HepG2 (cell line): ENCODE results near the gene VPS9D1. TPM values are rescaled to one million over a fixed set of nuclear protein-coding genes. Genes with fewer than 3 reads are reported as not detected.

Experiments used
- ATRX ChIP-seq: sonication (generic); formaldehyde crosslinking; IDR thresholded peaks from 2 replicates; pipeline ENCODE4 v1.4.0; 2020; ENCODE audit warnings: missing genetic modification reagents, borderline replicate concordance
- CREM ChIP-seq, 2 experiments: sonication (generic) in 1 of 2; formaldehyde crosslinking in 1 of 2; IDR thresholded peaks; 2 replicates each; pipeline versions ENCODE4 v1.4.0 to v1.6.1; 2016 to 2020; ENCODE audit warnings: antibody characterized with exemption in 1 of 2, mild to moderate bottlenecking in 1 of 2, missing genetic modification reagents in 1 of 2
- EHMT2 ChIP-seq: fragments of 200-600 bp; sonication (generic); IDR thresholded peaks from 2 replicates; pipeline ENCODE4 v1.7.0; 2017; ENCODE audit warnings: antibody characterized with exemption, low read depth, low read length, borderline replicate concordance
- ELF1 ChIP-seq: sonication (generic); formaldehyde crosslinking; IDR thresholded peaks from 2 replicates; pipeline ENCODE4 v1.4.0; 2020; ENCODE audit warnings: missing genetic modification reagents
- ETV5 ChIP-seq: IDR thresholded peaks from 2 replicates; pipeline ENCODE4 v1.6.1; 2018; ENCODE audit warnings: missing biosample characterization, missing genetic modification reagents, inconsistent platforms, borderline replicate concordance
- HCFC1 ChIP-seq: fragments of 150-350 bp; IDR thresholded peaks from 2 replicates; pipeline ENCODE4 v1.6.1; 2014; ENCODE audit warnings: low read depth, low read length
- ISL2 ChIP-seq: sonication (generic); formaldehyde crosslinking; IDR thresholded peaks from 2 replicates; pipeline ENCODE4 v1.5.0; 2020; ENCODE audit warnings: missing genetic modification reagents
- NCOA5 ChIP-seq: sonication (generic); formaldehyde crosslinking; IDR thresholded peaks from 2 replicates; pipeline ENCODE4 v1.4.0; 2020; ENCODE audit warnings: missing genetic modification reagents
- NRL ChIP-seq: sonication (generic); formaldehyde crosslinking; IDR thresholded peaks from 2 replicates; pipeline ENCODE4 v1.5.0; 2020; ENCODE audit warnings: missing genetic modification reagents, mild to moderate bottlenecking, moderate library complexity, borderline replicate concordance
- PCBP2 ChIP-seq: fragments of 200-400 bp; formaldehyde crosslinking; optimal IDR thresholded peaks from 2 replicates; pipeline ENCODE3; 2018; ENCODE audit warnings: low read length, low read depth; ENCODE audit not compliant: poor library complexity, severe bottlenecking
- RAD21 ChIP-seq: fragments of 450-650 bp; formaldehyde crosslinking; IDR thresholded peaks from 2 replicates; pipeline ENCODE4 v1.5.0; 2020; ENCODE audit warnings: mild to moderate bottlenecking
- SMAD1 ChIP-seq: sonication (generic); formaldehyde crosslinking; IDR thresholded peaks from 2 replicates; pipeline ENCODE4 v1.4.0; 2020; ENCODE audit warnings: missing genetic modification reagents, low read depth, mild to moderate bottlenecking, borderline replicate concordance
- SUZ12 ChIP-seq: fragments of 150-350 bp; IDR thresholded peaks from 2 replicates; pipeline ENCODE4 v1.6.1; 2014; ENCODE audit warnings: low read depth, low read length
- TCF12 ChIP-seq, 2 experiments: fragments of 450-650 bp in 1 of 2; sonication (generic) in 1 of 2; formaldehyde crosslinking in 1 of 2; IDR thresholded peaks; 2 replicates each; pipeline versions ENCODE4 v1.6.1 to v1.8.0; 2017 to 2022; ENCODE audit warnings: antibody characterized with exemption in 1 of 2, mild to moderate bottlenecking in 1 of 2, missing genetic modification reagents in 1 of 2, moderate library complexity in 1 of 2
- TCF7L2 ChIP-seq: IDR thresholded peaks from 2 replicates; pipeline ENCODE4 v1.6.1; 2011; ENCODE audit warnings: mild to moderate bottlenecking, low read depth, low read length, moderate library complexity
- ZNF451 ChIP-seq: sonication (generic); formaldehyde crosslinking; IDR thresholded peaks from 2 replicates; pipeline ENCODE4 v1.5.0; 2020; ENCODE audit warnings: mild to moderate bottlenecking, missing genetic modification reagents
- ZNF782 ChIP-seq: sonication (generic); formaldehyde crosslinking; IDR thresholded peaks from 2 replicates; pipeline ENCODE4 v1.4.0; 2020; ENCODE audit warnings: missing genetic modification reagents, mild to moderate bottlenecking, borderline replicate concordance
- polyA plus RNA-seq, 8 experiments: library from polyadenylated mRNA; depleted of rRNA in 3 of 8; stranded (reverse) in 7 of 8; unstranded in 1 of 8; fragments of >200 nt; fragmentation: Illumina TruSeq in 4 of 8; extraction: Trizol in 4 of 8; gene quantifications; 2 replicates each; pipeline versions ENCODE4 v1.2.1 to v1.2.3, GENCODE V29; 2011 to 2016; ENCODE audit warnings: low read depth in 4 of 8, missing spikeins in 1 of 8, mixed read lengths in 1 of 8; ENCODE audit not compliant: insufficient read depth in 1 of 8
- total RNA-seq, 5 experiments: library from RNA; depleted of rRNA; stranded (reverse); fragments of >200 nt; fragmentation: Illumina TruSeq; extraction: Trizol; gene quantifications; 2 replicates each; pipeline ENCODE4 v1.2.3, GENCODE V29; 2016; ENCODE audit warnings: low read depth in 1 of 5
- TF ChIP-seq, protein P1 (sequence below): sonication (generic); formaldehyde crosslinking; IDR thresholded peaks from 2 replicates; pipeline ENCODE4 v1.9.0; 2021; ENCODE audit warnings: mild to moderate bottlenecking, missing genetic modification reagents
- TF ChIP-seq, protein P2 (sequence below): IDR thresholded peaks from 2 replicates; pipeline ENCODE4 v1.6.1; 2016; ENCODE audit warnings: mild to moderate bottlenecking
- TF ChIP-seq, protein P3 (sequence below): sonication (generic); formaldehyde crosslinking; IDR thresholded peaks from 2 replicates; pipeline ENCODE4 v1.5.0; 2020; ENCODE audit warnings: missing genetic modification reagents, mild to moderate bottlenecking, borderline replicate concordance

Gene VPS9D1
- total and polyA plus RNA-seq, 2 of the 13 experiments (the other 11 are each of a cell fraction or from before 2014, with no cell fraction given) = 10.1 to 13.2 TPM

DNA sequence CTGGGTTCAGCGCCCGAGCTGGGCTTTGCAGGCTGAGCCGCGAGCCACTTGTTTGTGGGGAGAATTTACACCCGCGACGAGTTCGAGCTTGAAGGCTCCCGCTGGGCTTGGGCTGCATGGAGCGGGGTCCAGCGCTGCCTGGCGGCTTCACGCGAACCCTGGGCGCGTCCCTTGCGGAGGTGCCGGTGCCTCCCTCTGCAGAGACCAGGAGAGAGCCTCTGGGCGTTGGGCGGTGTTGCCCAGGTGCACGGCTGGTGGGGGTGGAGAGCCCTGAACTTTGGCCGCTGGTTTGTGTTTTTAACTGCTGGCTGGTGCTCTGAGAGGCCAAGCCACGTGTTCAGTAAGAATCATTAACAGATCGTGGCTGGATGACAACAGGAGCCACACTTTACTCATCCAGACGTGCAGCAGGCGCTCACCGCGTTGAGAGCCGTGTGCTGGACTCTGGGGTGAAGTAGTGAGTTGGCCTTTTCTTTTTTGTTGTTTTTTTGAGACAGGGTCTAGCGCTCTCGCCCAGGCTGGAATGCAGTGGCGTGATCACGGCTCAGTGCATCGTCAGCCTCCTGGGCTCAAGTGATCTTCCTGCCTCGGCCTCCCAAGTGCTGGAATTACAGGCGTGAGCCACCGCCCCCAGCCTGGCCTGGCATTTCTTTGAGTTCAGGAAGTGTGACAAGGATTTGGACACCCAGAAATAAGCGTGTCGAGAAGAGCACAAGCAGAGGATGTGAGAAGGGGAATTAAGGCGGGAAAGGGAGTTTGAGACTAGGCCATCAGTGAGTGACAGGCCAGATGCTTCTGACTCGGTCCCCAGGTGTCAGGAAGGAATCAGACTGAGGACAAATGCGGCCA is 33.4 kb downstream of the VPS9D1 start (continued):
- TF ChIP-seq, protein P1, sequence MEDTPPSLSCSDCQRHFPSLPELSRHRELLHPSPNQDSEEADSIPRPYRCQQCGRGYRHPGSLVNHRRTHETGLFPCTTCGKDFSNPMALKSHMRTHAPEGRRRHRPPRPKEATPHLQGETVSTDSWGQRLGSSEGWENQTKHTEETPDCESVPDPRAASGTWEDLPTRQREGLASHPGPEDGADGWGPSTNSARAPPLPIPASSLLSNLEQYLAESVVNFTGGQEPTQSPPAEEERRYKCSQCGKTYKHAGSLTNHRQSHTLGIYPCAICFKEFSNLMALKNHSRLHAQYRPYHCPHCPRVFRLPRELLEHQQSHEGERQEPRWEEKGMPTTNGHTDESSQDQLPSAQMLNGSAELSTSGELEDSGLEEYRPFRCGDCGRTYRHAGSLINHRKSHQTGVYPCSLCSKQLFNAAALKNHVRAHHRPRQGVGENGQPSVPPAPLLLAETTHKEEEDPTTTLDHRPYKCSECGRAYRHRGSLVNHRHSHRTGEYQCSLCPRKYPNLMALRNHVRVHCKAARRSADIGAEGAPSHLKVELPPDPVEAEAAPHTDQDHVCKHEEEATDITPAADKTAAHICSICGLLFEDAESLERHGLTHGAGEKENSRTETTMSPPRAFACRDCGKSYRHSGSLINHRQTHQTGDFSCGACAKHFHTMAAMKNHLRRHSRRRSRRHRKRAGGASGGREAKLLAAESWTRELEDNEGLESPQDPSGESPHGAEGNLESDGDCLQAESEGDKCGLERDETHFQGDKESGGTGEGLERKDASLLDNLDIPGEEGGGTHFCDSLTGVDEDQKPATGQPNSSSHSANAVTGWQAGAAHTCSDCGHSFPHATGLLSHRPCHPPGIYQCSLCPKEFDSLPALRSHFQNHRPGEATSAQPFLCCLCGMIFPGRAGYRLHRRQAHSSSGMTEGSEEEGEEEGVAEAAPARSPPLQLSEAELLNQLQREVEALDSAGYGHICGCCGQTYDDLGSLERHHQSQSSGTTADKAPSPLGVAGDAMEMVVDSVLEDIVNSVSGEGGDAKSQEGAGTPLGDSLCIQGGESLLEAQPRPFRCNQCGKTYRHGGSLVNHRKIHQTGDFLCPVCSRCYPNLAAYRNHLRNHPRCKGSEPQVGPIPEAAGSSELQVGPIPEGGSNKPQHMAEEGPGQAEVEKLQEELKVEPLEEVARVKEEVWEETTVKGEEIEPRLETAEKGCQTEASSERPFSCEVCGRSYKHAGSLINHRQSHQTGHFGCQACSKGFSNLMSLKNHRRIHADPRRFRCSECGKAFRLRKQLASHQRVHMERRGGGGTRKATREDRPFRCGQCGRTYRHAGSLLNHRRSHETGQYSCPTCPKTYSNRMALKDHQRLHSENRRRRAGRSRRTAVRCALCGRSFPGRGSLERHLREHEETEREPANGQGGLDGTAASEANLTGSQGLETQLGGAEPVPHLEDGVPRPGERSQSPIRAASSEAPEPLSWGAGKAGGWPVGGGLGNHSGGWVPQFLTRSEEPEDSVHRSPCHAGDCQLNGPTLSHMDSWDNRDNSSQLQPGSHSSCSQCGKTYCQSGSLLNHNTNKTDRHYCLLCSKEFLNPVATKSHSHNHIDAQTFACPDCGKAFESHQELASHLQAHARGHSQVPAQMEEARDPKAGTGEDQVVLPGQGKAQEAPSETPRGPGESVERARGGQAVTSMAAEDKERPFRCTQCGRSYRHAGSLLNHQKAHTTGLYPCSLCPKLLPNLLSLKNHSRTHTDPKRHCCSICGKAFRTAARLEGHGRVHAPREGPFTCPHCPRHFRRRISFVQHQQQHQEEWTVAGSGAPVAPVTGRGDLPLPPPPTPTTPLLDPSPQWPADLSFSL (CRISPR knock-in tag) = peak; percentile 53; the same call in 1 of the 2 replicates
- TF ChIP-seq ELF1 (CRISPR knock-in tag) = peak; percentile 68
- no peak for TF ChIP-seq TCF12 (IDR thresholded peaks at IDR 0.05)
- peak; percentile 98 for TF ChIP-seq TCF12 (CRISPR knock-in tag; IDR thresholded peaks at IDR 0.05)
- TF ChIP-seq HCFC1 = no peak
- peak; percentile 92; the same call in 1 of the 2 replicates for TF ChIP-seq ZNF782 (CRISPR knock-in tag)
- TF ChIP-seq, protein P2, sequence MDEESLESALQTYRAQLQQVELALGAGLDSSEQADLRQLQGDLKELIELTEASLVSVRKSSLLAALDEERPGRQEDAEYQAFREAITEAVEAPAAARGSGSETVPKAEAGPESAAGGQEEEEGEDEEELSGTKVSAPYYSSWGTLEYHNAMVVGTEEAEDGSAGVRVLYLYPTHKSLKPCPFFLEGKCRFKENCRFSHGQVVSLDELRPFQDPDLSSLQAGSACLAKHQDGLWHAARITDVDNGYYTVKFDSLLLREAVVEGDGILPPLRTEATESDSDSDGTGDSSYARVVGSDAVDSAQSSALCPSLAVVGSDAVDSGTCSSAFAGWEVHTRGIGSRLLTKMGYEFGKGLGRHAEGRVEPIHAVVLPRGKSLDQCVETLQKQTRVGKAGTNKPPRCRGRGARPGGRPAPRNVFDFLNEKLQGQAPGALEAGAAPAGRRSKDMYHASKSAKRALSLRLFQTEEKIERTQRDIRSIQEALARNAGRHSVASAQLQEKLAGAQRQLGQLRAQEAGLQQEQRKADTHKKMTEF (CRISPR knock-in tag) = peak; percentile 100
- peak; percentile 79; the same call in 1 of the 2 replicates for TF ChIP-seq SMAD1
- no peak for TF ChIP-seq SUZ12
- TF ChIP-seq EHMT2 = no peak
- TF ChIP-seq TCF7L2 = no peak
- peak; percentile 70 for TF ChIP-seq ETV5
- peak; percentile 94 for TF ChIP-seq ZNF451 (CRISPR knock-in tag)
- TF ChIP-seq CREM (IDR thresholded peaks at IDR 0.05) = peak; percentile 69
- no peak for TF ChIP-seq CREM (CRISPR knock-in tag; IDR thresholded peaks at IDR 0.05)
- TF ChIP-seq RAD21 (CRISPR knock-in tag) = peak; percentile 95
- TF ChIP-seq NCOA5 (CRISPR knock-in tag) = 0 out of 2 replicates have a peak, but pooled peaks have one; percentile 45
- peak; percentile 97 for TF ChIP-seq NRL (CRISPR knock-in tag)
- TF ChIP-seq PCBP2 = no peak
- peak; percentile 95 for TF ChIP-seq ISL2
- TF ChIP-seq, protein P3, sequence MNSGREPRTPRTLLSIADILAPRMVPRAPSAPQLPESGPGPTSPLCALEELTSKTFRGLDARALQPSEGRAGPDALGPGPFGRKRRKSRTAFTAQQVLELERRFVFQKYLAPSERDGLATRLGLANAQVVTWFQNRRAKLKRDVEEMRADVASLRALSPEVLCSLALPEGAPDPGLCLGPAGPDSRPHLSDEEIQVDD = peak; percentile 92; the same call in 1 of the 2 replicates
- TF ChIP-seq ATRX = no peak
